HG03097 (cell line): Measurements from ENCODE around the gene SSR3.

Experiments used
- ATAC-seq: cut with Tn5 transposase; IDR thresholded peaks from one replicate; pipeline ENCODE4 v1.9.1; 2021; ENCODE audit not compliant: unreplicated experiment, low FRiP score

SSR3 gene

DNA sequence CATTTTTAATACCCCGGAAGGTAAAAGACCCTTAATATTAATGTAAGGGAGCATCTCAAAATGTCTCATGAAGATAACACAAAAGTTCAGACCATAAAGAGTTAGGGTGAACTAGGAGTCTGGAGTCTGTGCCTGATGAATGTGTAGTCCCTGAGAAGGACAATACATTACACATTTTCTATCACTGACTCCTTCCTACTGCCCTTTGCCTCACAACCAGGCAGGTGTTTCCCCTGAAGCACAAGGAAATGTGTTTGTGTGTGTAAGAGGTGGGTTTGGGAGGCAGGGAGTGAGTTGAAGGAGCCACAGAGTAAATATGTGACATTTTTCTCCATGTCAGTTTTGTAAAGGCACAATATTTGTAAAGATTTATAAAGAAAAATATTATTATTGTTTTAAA lies 59.1 kb downstream of the SSR3 start:
- no peak for ATAC-seq

GRCh38 chr3:156493887-156494286 lies 61.0 kb downstream of the SSR3 start:
- ATAC-seq, result no peak

DNA sequence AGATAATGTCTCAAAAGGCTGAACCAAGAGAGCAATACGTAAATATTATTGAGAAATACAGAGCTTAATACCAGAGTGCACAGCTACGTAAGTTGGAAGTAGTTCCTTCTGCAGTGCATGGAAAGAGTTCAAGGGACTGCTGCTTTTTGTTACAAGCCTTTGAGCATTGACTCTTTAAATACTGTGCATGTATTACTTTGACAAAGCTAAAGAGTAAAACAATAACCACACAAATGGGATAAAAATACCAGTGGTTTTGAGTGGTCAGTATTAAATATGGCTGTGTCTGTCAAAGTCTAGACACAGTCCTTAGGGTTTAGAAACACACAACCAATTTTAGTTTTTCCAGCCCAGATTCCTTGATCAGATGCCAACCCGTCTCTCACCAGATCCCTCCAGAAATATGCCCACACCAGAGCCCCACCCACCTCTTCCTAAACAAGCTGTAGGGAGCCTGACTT lies 62.1 kb downstream of the SSR3 start:
- ATAC-seq, result no peak

DNA sequence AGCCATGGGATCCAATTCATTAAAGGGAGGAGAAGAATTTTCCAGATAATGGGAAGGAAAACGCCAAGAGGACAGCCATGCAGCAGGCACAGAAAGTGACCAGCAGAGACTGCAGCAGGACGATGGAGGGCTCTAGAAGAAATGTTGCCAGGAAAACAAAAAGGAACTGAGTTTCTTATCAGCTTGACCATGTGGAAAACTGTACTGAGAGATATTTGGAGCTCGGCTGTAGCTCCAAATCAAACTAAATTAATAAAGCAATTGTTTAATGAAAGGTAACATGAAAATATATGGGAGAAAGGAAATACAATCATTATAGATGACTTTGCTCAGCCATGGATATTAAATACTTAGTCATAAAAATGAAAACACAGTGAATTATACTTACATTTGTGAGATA lies 63.7 kb downstream of the SSR3 start:
- ATAC-seq, result no peak
